ENCODE results near the gene FHAD1. TPM values are rescaled to one million over a fixed set of nuclear protein-coding genes. Genes with fewer than 3 reads are reported as not detected.

FHAD1 gene
- total RNA-seq, 1 experiment from 2014 or later, result 1.9 TPM

GRCh38 chr1:15410223-15410883 is 163.3 kb downstream of the FHAD1 start:
- no peak overlapping the region for H4K91ac ChIP-seq (ENCODE audit: insufficient read length, low read depth, low read length)
- no peaks in the 10 kb centered on the region for H3K79me2 ChIP-seq (ENCODE audit: insufficient read depth, low read length)
- no peak overlapping the region for H3K27ac ChIP-seq (ENCODE audit: insufficient read length, low read depth, low read length)
- DNase-seq, result no peak
- Mint-ChIP-seq H3K4me1 (peaks cover 21 to 36% of the 10 kb centered on the region in 2 experiments), H3K36me3 (ENCODE audit: insufficient read depth in 1 of 3, low read depth in 3 of 3) (peaks cover 0 to 2% (median 2%) of the 10 kb centered on the region in 3 experiments; a peak in 3 of 7 replicates), H3K27me3 (ENCODE audit: low read depth) (peaks cover 68% of the 10 kb centered on the region), H3K27ac (no peak overlapping the region), H3K4me3 (peak overlapping the region; percentile 79 to 88), H3K9me3 (no peaks in the 10 kb centered on the region)
- H3K23me2 ChIP-seq (ENCODE audit: insufficient read length, low read depth, low read length, poor library complexity, severe bottlenecking), result peaks cover 9% of the 10 kb centered on the region
- no peak overlapping the region for H2BK12ac ChIP-seq (ENCODE audit: insufficient read length, low read depth, low read length)
- H3K23ac ChIP-seq (ENCODE audit: insufficient read length, low read depth, low read length), result no peak overlapping the region
- no peak overlapping the region for H2AK5ac ChIP-seq (ENCODE audit: insufficient read length, low read length)
- H4K8ac ChIP-seq (replicated peaks; ENCODE audit: insufficient read length, low read depth, low read length), result no peak overlapping the region
- H3K56ac ChIP-seq (ENCODE audit: insufficient read length, low read depth, low read length), result no peak overlapping the region
- peaks cover 4% of the 10 kb centered on the region; the same call in 1 of the 2 replicates for H3K27me3 ChIP-seq (ENCODE audit: insufficient read depth, low read length)
- no peak overlapping the region for H2BK120ac ChIP-seq (ENCODE audit: low read depth, low read length, poor library complexity, severe bottlenecking)
- H2AFZ ChIP-seq (ENCODE audit: low read length), result no peak overlapping the region
- no peak overlapping the region for H2BK5ac ChIP-seq (ENCODE audit: insufficient read length, low read length)
- no CpG with 5 or more reads among the region's 53 CpGs for WGBS (ENCODE audit: extremely low coverage, insufficient read length, low lambda C conversion rate)
- no peak overlapping the region for H3T11ph ChIP-seq (ENCODE audit: low read length)
- H3K18ac ChIP-seq (ENCODE audit: insufficient read length, low read depth, low read length), result no peak overlapping the region
- no peak overlapping the region for H3K9ac ChIP-seq (ENCODE audit: extremely low read depth, insufficient read length, low read length)
- H3K4me2 ChIP-seq (ENCODE audit: insufficient read depth, insufficient read length, low read length), result peak overlapping the region; percentile 50
- no peak overlapping the region for H3K4ac ChIP-seq (ENCODE audit: low read depth, low read length)
- H3K4me1 ChIP-seq (ENCODE audit: insufficient read depth, low read length), result no peaks in the 10 kb centered on the region
- no peak overlapping the region for H4K5ac ChIP-seq (ENCODE audit: insufficient read length, low read depth, low read length)
- H2BK20ac ChIP-seq (ENCODE audit: low read depth, low read length, poor library complexity, severe bottlenecking), result no peak overlapping the region
- H3K79me1 ChIP-seq (ENCODE audit: insufficient read depth, low read depth, low read length, poor library complexity, severe bottlenecking), result no peaks in the 10 kb centered on the region
- no peak for TF ChIP-seq CTCF (conservative IDR thresholded peaks at IDR 0.05)
- no peak overlapping the region for H2BK15ac ChIP-seq (ENCODE audit: low read depth, low read length)
- no peaks in the 10 kb centered on the region for H3K9me3 ChIP-seq (ENCODE audit: control insufficient read depth, low read depth, low read length)
- H4K20me1 ChIP-seq (ENCODE audit: control insufficient read depth, insufficient read depth, insufficient read length), result no peaks in the 10 kb centered on the region
- H3K14ac ChIP-seq (ENCODE audit: insufficient read depth, low read length), result peak overlapping the region; percentile 49; the same call in 1 of the 2 replicates
